HepG2 (cell line): ENCODE data around the gene RTEL1. TPM values are rescaled to one million over a fixed set of nuclear protein-coding genes. Genes with fewer than 3 reads are reported as not detected.

Experiments used
- ATAC-seq: fragments of 200-7000 bp; cut with Tn5 transposase; 3 replicates; pipeline ENCODE4 v1.9.1; 2020; ENCODE audit warnings: mild to moderate bottlenecking, moderate library complexity
- BruUV-seq: library from RNA; stranded (reverse); fragments of 400-500 nt; replicated peaks from 2 replicates; lab custom pipeline; 2021; lab: Mats Ljungman, UMichigan
- CTCF ChIA-PET: fragments of 300-600 bp; formaldehyde crosslinking; extraction: SDS; loops from one replicate; lab custom pipeline; 2021; ENCODE audit warnings: low total read pairs, inconsistent platforms, low intra/inter-chr PET ratio; lab: Yijun Ruan, JAX
- POLR2A ChIA-PET: fragments of 350-600 bp; sonication (Branson Sonifier 250); formaldehyde crosslinking; loops from one replicate; lab custom pipeline; 2020; ENCODE audit warnings: antibody characterized with exemption, inconsistent platforms; lab: Yijun Ruan, JAX
- DNase-seq: peaks from one replicate; pipeline ENCODE4 v3.0.0-alpha.2; 2015; ENCODE audit warnings: low spot score
- FAIRE-seq: peaks from 3 replicates; lab custom pipeline; 2011; peaks lifted over from hg19 to GRCh38; lab: Jason Lieb, UNC
- H2AFZ ChIP-seq: one replicate; pipeline ENCODE4 v1.6.1; 2011; ENCODE audit warnings: low read length, inconsistent platforms
- H3K27ac ChIP-seq: fragments of 300-600 bp; 3 replicates; pipeline ENCODE4 v1.8.0; 2011; ENCODE audit warnings: mixed run types, mild to moderate bottlenecking, mixed read lengths, low read length, inconsistent platforms; ENCODE audit not compliant: insufficient read depth; ENCODE audit errors: extremely low read length
- H3K27me3 ChIP-seq, 2 experiments: fragments of 200-600 bp in 1 of 2; 2 replicates in 1 of 2; 3 replicates in 1 of 2; pipeline versions ENCODE4 v1.6.0 to v1.8.0; 2011; ENCODE audit warnings: low read length in 2 of 2, mild to moderate bottlenecking in 2 of 2, moderate library complexity in 2 of 2, inconsistent platforms in 1 of 2; ENCODE audit not compliant: insufficient read depth in 2 of 2, control insufficient read depth in 1 of 2
- H3K36me3 ChIP-seq, 2 experiments: fragments of 200-600 bp in 1 of 2; replicated peaks in 1 of 2; 2 replicates in 1 of 2; 3 replicates in 1 of 2; pipeline versions ENCODE4 v1.5.1 to v1.8.0; 2011; ENCODE audit warnings: low read length in 2 of 2, inconsistent platforms in 1 of 2; ENCODE audit not compliant: insufficient read depth in 2 of 2, control insufficient read depth in 1 of 2
- H3K4me1 ChIP-seq: 2 replicates; pipeline ENCODE4 v1.5.1; 2012; ENCODE audit warnings: low read length, inconsistent platforms; ENCODE audit not compliant: insufficient read depth
- H3K4me2 ChIP-seq: 2 replicates; pipeline ENCODE4 v1.6.0; 2011; ENCODE audit warnings: low read depth, low read length, inconsistent platforms
- H3K4me3 ChIP-seq, 3 experiments: fragments of 200-600 bp in 1 of 3; sonication (generic), shearing (Covaris generic) in 1 of 3; replicated peaks in 1 of 3; 2 replicates each; pipeline ENCODE4 v1.5.1; 2011 to 2016; ENCODE audit warnings: low read length in 3 of 3, inconsistent platforms in 2 of 3, low read depth in 2 of 3, mild to moderate bottlenecking in 2 of 3, control low read depth in 1 of 3, mixed read lengths in 1 of 3; ENCODE audit not compliant: insufficient read depth in 1 of 3
- H3K79me2 ChIP-seq: one replicate; pipeline ENCODE4 v1.6.1; 2011; ENCODE audit warnings: low read length, inconsistent platforms; ENCODE audit not compliant: insufficient read depth
- H3K9ac ChIP-seq: 2 replicates; pipeline ENCODE4 v1.6.0; 2011; ENCODE audit warnings: mild to moderate bottlenecking, low read depth, low read length, inconsistent platforms; ENCODE audit not compliant: insufficient read depth
- H3K9me3 ChIP-seq: 2 replicates; pipeline ENCODE4 v1.5.1; 2012; ENCODE audit warnings: mild to moderate bottlenecking, low read length
- H4K20me1 ChIP-seq: 2 replicates; pipeline ENCODE4 v1.6.0; 2011; ENCODE audit warnings: inconsistent platforms, mild to moderate bottlenecking, low read length, moderate library complexity; ENCODE audit not compliant: insufficient read depth
- CBX5 ChIP-seq: sonication (generic); formaldehyde crosslinking; IDR thresholded peaks from 2 replicates; pipeline ENCODE4 v1.4.0; 2020; ENCODE audit warnings: missing genetic modification reagents, borderline replicate concordance
- CTCF ChIP-seq: sonication (generic); formaldehyde crosslinking; IDR thresholded peaks from 2 replicates; pipeline ENCODE4 v1.5.0; 2020; ENCODE audit warnings: mild to moderate bottlenecking, missing genetic modification reagents, moderate library complexity
- FOXC1 ChIP-seq: sonication (generic); formaldehyde crosslinking; IDR thresholded peaks from 2 replicates; pipeline ENCODE4 v1.8.0; 2022; ENCODE audit warnings: mild to moderate bottlenecking, missing genetic modification reagents, borderline replicate concordance
- FOXK1 ChIP-seq: sonication (generic); formaldehyde crosslinking; IDR thresholded peaks from 2 replicates; pipeline ENCODE4 v1.4.0; 2020; ENCODE audit warnings: low read depth, missing genetic modification reagents, borderline replicate concordance
- GABPB1 ChIP-seq: IDR thresholded peaks from 2 replicates; pipeline ENCODE4 v1.6.1; 2016; ENCODE audit warnings: mild to moderate bottlenecking, missing genetic modification reagents, moderate library complexity, missing compliant biosample characterization
- JUND ChIP-seq: sonication (generic); formaldehyde crosslinking; IDR thresholded peaks from 2 replicates; pipeline ENCODE4 v1.8.0; 2022; ENCODE audit warnings: mild to moderate bottlenecking, missing genetic modification reagents
- MATR3 ChIP-seq: sonication (generic); formaldehyde crosslinking; IDR thresholded peaks from 2 replicates; pipeline ENCODE4 v1.4.0; 2020; ENCODE audit warnings: missing genetic modification reagents
- MAX ChIP-seq: IDR thresholded peaks from 2 replicates; pipeline ENCODE4 v1.6.1; 2012; ENCODE audit warnings: inconsistent platforms
- NR2F1 ChIP-seq, 2 experiments: fragments of 450-650 bp in 1 of 2; formaldehyde crosslinking in 1 of 2; IDR thresholded peaks; 2 replicates each; pipeline versions ENCODE4 v1.5.0 to v1.6.1; 2016 to 2020; ENCODE audit warnings: mild to moderate bottlenecking in 1 of 2, missing compliant biosample characterization in 1 of 2, missing genetic modification reagents in 1 of 2, moderate library complexity in 1 of 2
- PHF21A ChIP-seq: sonication (generic); formaldehyde crosslinking; IDR thresholded peaks from 2 replicates; pipeline ENCODE4 v1.5.0; 2020; ENCODE audit warnings: mild to moderate bottlenecking, missing genetic modification reagents
- POGK ChIP-seq: sonication (generic); formaldehyde crosslinking; conservative IDR thresholded peaks from 2 replicates; pipeline ENCODE4 v1.8.0; 2022; ENCODE audit warnings: mild to moderate bottlenecking, moderate library complexity, missing genetic modification reagents
- SIX4 ChIP-seq: sonication (generic); formaldehyde crosslinking; IDR thresholded peaks from 2 replicates; pipeline ENCODE4 v1.4.0; 2020; ENCODE audit warnings: missing genetic modification reagents
- TEAD3 ChIP-seq: optimal IDR thresholded peaks from 2 replicates; pipeline ENCODE3; 2016; ENCODE audit warnings: borderline replicate concordance
- UBTF ChIP-seq: sonication (generic); formaldehyde crosslinking; IDR thresholded peaks from 2 replicates; pipeline ENCODE4 v1.4.0; 2020; ENCODE audit warnings: mild to moderate bottlenecking, missing genetic modification reagents
- XRCC5 ChIP-seq: fragments of 200-400 bp; formaldehyde crosslinking; optimal IDR thresholded peaks from 2 replicates; pipeline ENCODE3; 2017; ENCODE audit warnings: mild to moderate bottlenecking, low read length
- ZNF331 ChIP-seq: sonication (generic); formaldehyde crosslinking; IDR thresholded peaks from 2 replicates; pipeline ENCODE4 v1.4.0; 2020; ENCODE audit warnings: missing genetic modification reagents
- ZNF562 ChIP-seq: sonication (generic); formaldehyde crosslinking; IDR thresholded peaks from 2 replicates; pipeline ENCODE4 v1.8.0; 2022; ENCODE audit warnings: missing genetic modification reagents, borderline replicate concordance
- ZNF816 ChIP-seq: sonication (generic); formaldehyde crosslinking; IDR thresholded peaks from 2 replicates; pipeline ENCODE4 v1.8.0; 2022; ENCODE audit warnings: missing genetic modification reagents, mild to moderate bottlenecking, borderline replicate concordance
- ZSCAN31 ChIP-seq: sonication (generic); formaldehyde crosslinking; IDR thresholded peaks from 2 replicates; pipeline ENCODE4 v1.5.0; 2020; ENCODE audit warnings: low read depth, mild to moderate bottlenecking, missing genetic modification reagents
- WGBS: methylation state at CpG from one replicate; pipeline ENCODE4 v1.1.6; 2017; ENCODE audit warnings: low lambda C conversion rate; 5-methylcytosine and 5-hydroxymethylcytosine counted together
- in situ Hi-C: cut with HindIII; loops from 2 replicates; pipeline ENCODE4 v1.10.0; 2017; ENCODE audit warnings: low pct_unique_long_range_greater_than_20kb; ENCODE audit not compliant: extremely low pct_ligation_motif_present
- intact Hi-C: fragments of 100-400 bp; cut with micrococcal nuclease; formaldehyde crosslinking; loops from one replicate; pipeline ENCODE4 v1.10.0; 2022; ENCODE audit not compliant: unreplicated experiment
- polyA plus RNA-seq, 8 experiments: library from polyadenylated mRNA; depleted of rRNA in 3 of 8; stranded (reverse) in 7 of 8; unstranded in 1 of 8; fragments of >200 nt; fragmentation: Illumina TruSeq in 4 of 8; extraction: Trizol in 4 of 8; gene quantifications; 2 replicates each; pipeline versions ENCODE4 v1.2.1 to v1.2.3, GENCODE V29; 2011 to 2016; ENCODE audit warnings: low read depth in 4 of 8, missing spikeins in 1 of 8, mixed read lengths in 1 of 8; ENCODE audit not compliant: insufficient read depth in 1 of 8
- total RNA-seq, 5 experiments: library from RNA; depleted of rRNA; stranded (reverse); fragments of >200 nt; fragmentation: Illumina TruSeq; extraction: Trizol; gene quantifications; 2 replicates each; pipeline ENCODE4 v1.2.3, GENCODE V29; 2016; ENCODE audit warnings: low read depth in 1 of 5

Gene RTEL1
- total and polyA plus RNA-seq, 2 of the 13 experiments (the other 11 are each of a cell fraction or from before 2014, with no cell fraction given) = 21.8 to 36.4 TPM

- Histone ChIP-seq H3K27ac (peak overlapping the region; percentile 7), H3K79me2 (peaks cover 47% of the 10 kb centered on the region), H3K4me2 (peak overlapping the region; percentile 21; the same call in 1 of the 2 replicates), H3K4me3 (no peak overlapping the region), H4K20me1 (no peaks in the 10 kb centered on the region), H3K9me3 (no peaks in the 10 kb centered on the region), H3K36me3 (peaks cover 2% of the 10 kb centered on the region in 2 experiments; a peak in 1 of 5 replicates), H3K9ac (no peak overlapping the region), H2AFZ (no peak overlapping the region), H3K4me1 (peaks cover 38% of the 10 kb centered on the region), H3K27me3 (no peaks in the 10 kb centered on the region; a peak in 1 of 5 replicates)
- BruUV-seq = no TSS peak
- DNase-seq (peak; percentile 80), ATAC-seq (no peak), FAIRE-seq (peak; percentile 72)
- WGBS = 82% methylated on average over 15 of the region's 15 CpGs
- intact Hi-C loops (no loop called here), in situ Hi-C loops (no loop called here)
- CTCF ChIA-PET = no interaction called here
- POLR2A ChIA-PET = interaction anchor here (1.3 to 2.3 kb wide), 4 partner anchors 17 to 50 kb away, joined by 3 to 12 read pairs (median 8); partner anchors contain the start of gene HELZ2
- TF ChIP-seq TEAD3 (CRISPR knock-in tag) = peak; percentile 80
- TF ChIP-seq MAX = 0 out of 2 replicates have a peak, but pooled peaks have one; percentile 22
- no peak for TF ChIP-seq MATR3 (CRISPR knock-in tag)
- TF ChIP-seq NR2F1 (CRISPR knock-in tag; IDR thresholded peaks at IDR 0.05) = 0 out of 4 replicates have a peak, but pooled peaks of 1 of the 2 experiments have one; percentile 14
- no peak for TF ChIP-seq FOXC1
- TF ChIP-seq ZNF331 (CRISPR knock-in tag) = peak; percentile 58; the same call in 1 of the 2 replicates
- TF ChIP-seq FOXK1 (CRISPR knock-in tag) = peak; percentile 24; the same call in 1 of the 2 replicates
- TF ChIP-seq ZNF816 = no peak
- peak; percentile 59 for TF ChIP-seq XRCC5
- TF ChIP-seq ZNF562 (CRISPR knock-in tag) = no peak
- peak; percentile 61 for TF ChIP-seq CTCF (CRISPR knock-in tag)
- TF ChIP-seq POGK (CRISPR knock-in tag) = peak; percentile 86; the same call in 1 of the 2 replicates
- TF ChIP-seq CBX5 (CRISPR knock-in tag) = 0 out of 2 replicates have a peak, but pooled peaks have one; percentile 45
- TF ChIP-seq GABPB1 (CRISPR knock-in tag) = 0 out of 2 replicates have a peak, but pooled peaks have one; percentile 16
- no peak for TF ChIP-seq SIX4 (CRISPR knock-in tag)
- TF ChIP-seq ZSCAN31 = 0 out of 2 replicates have a peak, but pooled peaks have one; percentile 29
- TF ChIP-seq UBTF (CRISPR knock-in tag) = no peak
- TF ChIP-seq PHF21A (CRISPR knock-in tag) = no peak
- no peak for TF ChIP-seq JUND (CRISPR knock-in tag)
These were observed 33.6 kb upstream of the RTEL1 start for GRCh38 chr20:63624486-63624885.
